ENCODE data around the gene WDR87.
"Not testable (repeated sequence)": the region's sequence is repeated elsewhere in the genome, so short reads cannot be mapped to it uniquely, and the experiment has no call there.

The WDR87 gene

GRCh38 chr19:37929355-37929923, 23.0 kb upstream of the WDR87 start:
- no peak for DNase-seq

GRCh38 chr19:37928527-37929286, 22.3 kb upstream of the WDR87 start:
- no peak for DNase-seq

DNA sequence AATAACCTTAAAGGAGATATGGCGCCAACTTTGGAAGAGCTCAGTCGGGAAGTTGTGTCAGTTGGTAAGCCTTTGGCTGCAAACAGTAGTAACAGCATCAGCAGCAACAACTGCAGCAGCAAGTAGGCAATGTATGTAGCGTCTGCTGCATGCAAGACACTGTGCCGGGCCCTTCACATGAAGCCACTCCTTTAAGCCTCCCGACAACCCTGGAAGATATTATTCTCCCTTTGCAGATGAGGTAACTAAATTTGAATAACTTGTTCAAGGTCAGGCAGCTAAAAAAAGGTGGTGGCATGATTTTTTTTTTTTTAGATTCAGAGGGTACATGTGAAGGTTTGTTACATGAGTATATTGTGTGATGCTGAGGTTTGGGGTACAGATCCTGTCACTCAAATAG, 20.3 kb upstream of the WDR87 start:
- no peak for DNase-seq

GRCh38 chr19:37926255-37926654, 19.9 kb upstream of the WDR87 start:
- no peak for DNase-seq

DNA sequence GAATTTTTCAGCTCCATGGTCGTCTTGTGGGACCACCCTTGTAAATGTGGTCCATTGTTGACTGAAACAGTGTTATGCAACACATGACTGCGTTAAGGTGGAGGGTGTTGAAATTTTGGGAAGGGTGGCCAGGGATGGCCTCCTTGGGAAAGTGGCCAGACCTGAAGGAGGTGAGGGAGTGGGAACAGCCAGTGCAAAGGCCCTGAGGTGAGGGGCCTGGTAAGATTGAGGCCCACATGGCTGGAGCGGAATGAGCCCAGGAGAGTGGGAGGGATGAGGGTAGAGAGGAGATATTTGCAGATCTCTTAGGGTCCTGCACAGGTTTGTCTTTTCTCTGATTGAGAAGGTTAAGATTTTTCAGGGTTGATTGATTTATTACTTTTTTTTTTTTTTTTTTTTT, 18.8 kb upstream of the WDR87 start:
- no peak for DNase-seq

GRCh38 chr19:37924573-37924972, 18.2 kb upstream of the WDR87 start:
- not testable (repeated sequence) for DNase-seq

DNA sequence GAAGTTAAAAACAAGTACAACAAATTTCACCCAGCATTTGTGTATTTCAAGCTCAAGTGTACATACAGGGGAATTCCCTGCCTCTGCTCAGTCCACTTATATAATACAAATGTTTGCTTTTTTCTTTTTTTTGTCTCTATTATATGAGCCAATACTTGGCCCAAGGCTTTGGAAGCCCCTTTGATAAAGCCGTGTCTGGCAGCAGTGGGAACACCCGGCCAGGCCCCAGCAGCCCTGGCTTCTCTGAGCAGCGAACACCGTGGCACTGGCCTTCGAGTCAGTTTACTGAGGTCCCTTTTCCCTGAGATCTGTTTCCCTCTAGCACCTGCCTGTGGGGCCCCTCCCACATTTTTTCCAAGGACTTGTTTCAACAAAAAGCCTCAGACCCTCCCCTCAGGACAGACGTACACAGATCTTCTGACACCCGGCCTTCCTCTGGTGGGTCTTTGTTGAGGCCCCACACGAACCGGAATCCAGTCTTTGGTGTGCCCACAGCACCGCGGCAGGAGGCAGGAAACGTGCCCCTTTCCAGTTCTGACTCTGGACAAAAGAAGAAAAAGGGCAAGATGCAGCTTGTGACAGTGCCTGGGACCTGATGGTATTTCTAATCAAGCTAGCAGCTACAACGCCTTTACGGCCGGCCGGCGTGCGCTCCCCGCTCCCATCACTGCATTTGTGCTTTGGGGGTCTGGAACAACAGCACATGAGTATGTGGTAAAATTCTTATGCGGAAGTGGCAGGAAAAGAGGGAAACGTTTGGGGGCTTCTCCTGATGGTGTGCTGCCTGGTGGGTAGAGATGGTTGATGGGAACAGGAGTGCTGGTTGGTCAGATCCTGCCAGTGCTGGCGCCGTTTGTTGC, 14.4 kb upstream of the WDR87 start:
- DNase-seq = no peak

GRCh38 chr19:37914908-37915307, 8.5 kb upstream of the WDR87 start:
- DNase-seq = no peak

DNA sequence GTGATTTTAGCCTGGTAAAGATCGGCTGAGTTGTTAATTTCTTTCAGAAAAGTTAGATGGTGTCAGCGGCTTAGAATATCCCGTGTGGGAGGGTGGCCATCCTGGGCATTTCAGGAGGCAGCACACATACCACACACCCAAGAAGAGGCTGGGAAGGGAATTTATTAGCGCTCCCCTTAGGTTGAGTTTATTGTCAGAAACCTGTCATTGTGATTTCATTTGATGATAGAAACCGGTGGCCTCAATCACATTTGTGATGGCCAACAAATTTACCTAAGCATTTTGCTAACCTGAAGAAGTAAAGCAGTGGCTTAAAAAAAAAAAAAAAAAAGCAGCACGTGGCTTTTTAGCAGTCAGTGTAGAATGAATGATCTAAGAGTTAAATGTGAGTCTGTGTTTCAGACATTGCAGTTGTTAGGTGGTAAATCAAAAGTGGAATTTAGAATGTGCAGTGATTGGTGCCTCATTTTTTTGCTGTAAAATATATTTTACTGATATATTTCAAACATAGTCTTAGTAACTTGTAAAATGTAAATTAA, 3.3 kb upstream of the WDR87 start:
- no peak for DNase-seq

- no peak for DNase-seq
Measured at GRCh38 chr19:37907735-37908455, 1.5 kb upstream of the WDR87 start.

DNA sequence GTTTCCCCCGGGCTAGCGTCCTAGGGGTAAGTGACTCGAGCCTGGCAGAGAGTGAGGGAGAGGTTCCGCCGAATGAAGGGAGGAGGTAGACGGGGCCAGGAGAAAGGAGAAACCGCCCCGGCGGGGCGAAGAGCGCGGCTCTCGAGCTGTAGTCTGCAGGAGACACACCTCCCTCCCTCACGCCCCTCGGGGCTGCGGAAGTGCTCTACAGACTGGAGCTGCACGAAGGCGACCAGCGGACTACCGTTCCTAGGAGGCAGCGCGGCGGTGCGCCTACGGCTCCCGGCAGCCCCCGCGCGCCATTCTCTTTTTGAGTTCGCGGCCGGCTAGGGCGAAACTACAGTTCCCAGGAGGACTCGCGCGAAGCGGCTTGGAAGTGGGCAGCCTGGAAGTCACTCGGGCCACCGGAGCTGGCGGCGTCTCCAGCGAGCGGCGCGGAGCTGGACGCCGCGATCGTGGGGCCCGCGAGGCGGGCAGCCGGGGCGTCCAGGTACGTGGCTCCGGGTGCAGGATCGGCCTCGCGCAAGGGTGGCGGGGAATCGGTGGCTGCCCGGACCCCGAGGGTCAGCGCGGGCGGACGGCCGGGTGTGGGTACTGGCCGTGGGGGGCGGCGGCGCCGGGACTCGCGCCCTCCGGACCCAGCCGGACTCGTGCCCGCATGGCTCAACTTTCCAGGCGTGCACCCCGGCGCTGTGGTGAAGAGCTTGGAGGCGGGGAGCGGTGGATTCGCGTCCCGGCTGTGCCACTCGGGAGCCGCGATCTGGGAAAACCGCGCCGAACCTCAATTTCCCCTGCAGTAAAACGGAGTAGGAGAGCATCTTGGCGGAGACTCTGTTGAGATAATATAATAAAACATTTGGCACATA, 708 bp upstream of the WDR87 start, which contains the start of gene SIPA1L3:
SIPA1L3 (plus strand) TSS at position 340 of the 866 bp plus-strand sequence. CDS start 174,358 bp downstream, outside the sequence.
- DNase-seq = peak; percentile 97

DNA sequence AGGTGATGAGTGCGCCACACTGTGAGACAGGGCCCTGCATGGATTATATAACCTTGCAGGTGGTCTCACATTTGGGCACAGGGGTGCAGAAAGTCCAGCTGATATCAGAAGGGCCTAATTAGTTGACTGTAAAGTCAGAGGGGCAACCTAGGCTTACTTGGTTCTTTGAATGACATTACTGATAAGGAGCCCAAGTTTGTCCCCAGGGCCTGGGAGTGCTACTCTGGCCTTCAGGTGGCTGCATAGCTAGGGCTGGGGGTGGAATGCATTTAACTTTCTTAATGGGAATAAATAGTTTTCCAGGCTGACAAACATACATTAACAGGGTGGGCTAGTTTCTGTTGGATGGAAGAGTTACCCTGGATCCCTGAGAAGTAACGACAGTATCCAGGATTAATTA, 3.3 kb downstream of the WDR87 start:
- no peak for DNase-seq

DNA sequence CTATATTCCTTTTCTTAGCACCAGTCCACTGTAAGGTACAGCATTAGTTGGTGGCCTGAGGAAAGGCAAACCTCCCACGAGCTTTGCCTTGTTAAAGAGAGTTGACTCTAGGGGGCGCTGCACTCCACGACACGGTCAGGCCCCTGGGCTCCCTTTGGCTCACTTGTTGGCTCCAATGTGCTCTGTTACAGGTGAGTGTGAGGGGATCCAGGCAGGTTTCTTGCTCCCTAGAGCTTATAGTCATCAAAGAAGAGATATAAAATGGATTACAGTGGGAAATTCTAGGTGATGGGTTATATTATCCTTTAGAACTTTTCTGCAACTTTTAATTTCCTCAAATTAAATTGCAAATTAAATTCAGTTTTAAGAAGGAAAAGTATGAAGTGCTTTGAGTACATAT, 3.7 kb downstream of the WDR87 start:
- peak; percentile 93 for DNase-seq

- DNase-seq = no peak
Measured at GRCh38 chr19:37899966-37900365, 6.4 kb downstream of the WDR87 start.

GRCh38 chr19:37899453-37899852, 6.9 kb downstream of the WDR87 start:
- DNase-seq = no peak

GRCh38 chr19:37896180-37896579, 10.2 kb downstream of the WDR87 start:
- DNase-seq = no peak

DNA sequence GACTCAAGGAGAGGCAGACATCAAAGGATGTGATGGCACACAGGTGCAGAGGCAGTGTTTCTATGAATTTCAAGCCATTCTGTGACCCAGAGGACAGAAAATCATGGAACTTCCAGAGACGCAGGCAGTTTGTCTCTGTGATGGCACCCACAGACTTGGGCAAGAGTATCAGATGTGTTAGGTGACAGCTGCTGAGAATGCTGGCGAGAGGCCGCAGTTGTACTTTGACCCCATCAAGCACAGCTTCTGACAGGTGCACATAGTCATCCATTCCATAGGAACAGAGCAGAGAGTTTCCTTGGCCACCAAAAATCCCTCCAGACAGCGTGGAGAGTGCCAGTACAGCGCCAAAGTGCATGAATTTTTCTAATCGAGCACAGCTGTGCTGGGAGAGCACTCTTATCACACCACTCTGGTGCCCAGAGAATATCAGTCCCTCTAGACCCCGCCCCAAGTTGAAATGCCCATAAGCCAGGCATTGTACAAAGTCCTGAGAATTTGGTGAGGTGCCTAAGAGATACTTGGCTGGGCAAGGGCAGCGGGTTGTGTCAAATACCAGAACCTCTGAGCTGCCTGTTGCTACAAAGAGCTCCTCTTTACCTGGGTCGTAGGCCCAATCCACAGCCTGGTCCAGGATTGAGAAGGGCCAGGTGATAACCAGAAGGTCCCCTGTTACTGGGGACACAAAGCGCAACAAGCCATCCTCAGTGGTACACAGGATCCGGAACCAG, 12.4 kb downstream of the WDR87 start:
- DNase-seq = no peak

DNA sequence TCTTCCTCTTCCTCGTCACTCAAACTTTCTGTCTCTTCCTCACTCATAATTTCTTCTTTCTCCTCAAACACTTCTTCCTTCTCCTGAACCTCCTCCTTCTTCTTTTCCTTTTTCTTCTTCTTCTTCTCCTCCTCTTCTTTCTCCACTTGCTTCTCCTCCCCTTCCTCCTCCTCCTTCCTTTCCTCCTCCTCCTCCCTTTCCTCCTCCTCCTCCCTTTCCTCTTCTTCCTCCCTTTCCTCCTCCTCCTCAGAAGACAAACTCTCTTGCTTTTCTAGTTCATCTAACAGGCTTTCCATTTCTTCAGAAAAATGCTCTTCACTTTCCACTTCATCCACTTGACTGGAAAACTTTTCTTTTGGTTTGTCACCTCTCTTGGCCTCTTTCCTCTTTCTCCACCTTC, 19.8 kb downstream of the WDR87 start:
- DNase-seq = no peak

DNA sequence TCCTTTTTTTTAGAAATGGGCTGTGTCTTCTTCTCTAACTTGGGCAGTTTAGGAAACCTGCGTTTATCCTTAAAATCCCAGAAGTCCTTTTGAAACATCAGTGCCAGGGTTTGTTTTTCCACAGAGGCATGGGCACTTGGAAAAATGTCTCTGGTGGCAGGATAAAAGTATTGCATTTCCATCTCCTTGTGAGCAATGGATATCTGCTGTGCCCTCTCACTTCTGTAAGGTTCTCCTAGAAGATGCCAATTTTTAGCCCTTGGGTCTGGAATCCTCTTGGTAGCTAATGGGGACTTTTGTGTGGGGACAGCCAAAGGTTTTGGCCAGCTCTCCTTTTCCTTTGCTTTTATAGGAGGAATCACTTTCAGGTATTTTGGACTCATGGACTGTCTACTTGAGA, 21.0 kb downstream of the WDR87 start:
- no peak for DNase-seq

- no peak for DNase-seq
Measured at GRCh38 chr19:37877147-37877546, 29.2 kb downstream of the WDR87 start.

DNA sequence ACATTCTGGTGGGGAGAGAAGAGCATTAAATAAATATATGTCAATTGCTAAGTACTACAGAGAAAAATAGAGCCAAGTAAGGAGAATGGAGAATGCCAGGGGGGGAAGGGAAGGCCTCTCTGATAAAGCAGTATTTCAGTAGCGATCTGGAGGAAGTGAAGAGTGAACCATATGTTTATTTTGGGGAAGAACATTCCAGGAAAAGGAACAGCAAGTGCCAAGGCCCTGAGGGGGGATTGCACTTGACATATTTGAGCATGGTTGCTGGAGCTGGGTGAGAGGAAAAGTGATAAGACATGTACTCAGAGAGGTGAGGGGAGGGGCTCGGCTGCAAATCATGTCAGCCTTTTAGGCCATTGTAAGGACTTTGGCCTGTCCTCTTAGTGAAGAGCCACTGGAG, 30.4 kb downstream of the WDR87 start:
- no peak for DNase-seq
